Stromal cell of bone marrow (primary cell): ENCODE measurements around the gene SH3D21.

Experiments used
- DNase-seq: peaks from one replicate; pipeline ENCODE4 v3.0.0-alpha.2; 2012; ENCODE audit warnings: low read depth

Gene SH3D21

GRCh38 chr1:36306210-36306901 is at the start of gene SH3D21:
Gene SH3D21, plus strand, starts transcription at chr1:36306368. Its CDS starts 53 bp downstream, at chr1:36306421.
- no peak for DNase-seq

GRCh38 chr1:36256558-36257374 is 49.4 kb upstream of the SH3D21 start:
- no peak for DNase-seq

GRCh38 chr1:36257375-36257767 is 48.8 kb upstream of the SH3D21 start:
- DNase-seq: no peak

- no peak for DNase-seq
Observed at GRCh38 chr1:36258960-36259344, 47.2 kb upstream of the SH3D21 start.

GRCh38 chr1:36268981-36269380 is 37.2 kb upstream of the SH3D21 start:
- no peak for DNase-seq

- DNase-seq: no peak
Observed at GRCh38 chr1:36269408-36269838, 36.7 kb upstream of the SH3D21 start.

GRCh38 chr1:36273024-36273423 is 33.1 kb upstream of the SH3D21 start:
- no peak for DNase-seq

GRCh38 chr1:36274201-36274600 is 32.0 kb upstream of the SH3D21 start:
- no peak for DNase-seq

GRCh38 chr1:36276688-36277087 is 29.5 kb upstream of the SH3D21 start:
- DNase-seq: no peak

- no peak for DNase-seq
Observed at GRCh38 chr1:36279110-36279788, 26.9 kb upstream of the SH3D21 start.

- DNase-seq: no peak
Observed at GRCh38 chr1:36279789-36280296, 26.3 kb upstream of the SH3D21 start.

GRCh38 chr1:36284061-36284460 is 22.1 kb upstream of the SH3D21 start:
- no peak for DNase-seq

- DNase-seq: no peak
Observed at GRCh38 chr1:36284517-36284916, 21.7 kb upstream of the SH3D21 start.

- DNase-seq: peak; percentile 83
Observed at GRCh38 chr1:36285443-36286101, 20.6 kb upstream of the SH3D21 start.

GRCh38 chr1:36286802-36287201 is 19.4 kb upstream of the SH3D21 start:
- DNase-seq: no peak

GRCh38 chr1:36287595-36287994 is 18.6 kb upstream of the SH3D21 start:
- no peak for DNase-seq

- no peak for DNase-seq
Observed at GRCh38 chr1:36295390-36295789, 10.8 kb upstream of the SH3D21 start.

- no peak for DNase-seq
Observed at GRCh38 chr1:36297062-36297461, 9.1 kb upstream of the SH3D21 start.

- DNase-seq: no peak
Observed at GRCh38 chr1:36298640-36299039, 7.5 kb upstream of the SH3D21 start.

GRCh38 chr1:36300526-36300925 is 5.6 kb upstream of the SH3D21 start:
- DNase-seq: no peak

GRCh38 chr1:36301220-36301619 is 4.9 kb upstream of the SH3D21 start:
- no peak for DNase-seq

GRCh38 chr1:36303244-36303643 is 2.9 kb upstream of the SH3D21 start:
- no peak for DNase-seq
